ENCODE measurements around the gene DSG3.
A peak's percentile ranks its signal among the peaks of the same experiment; 100 is the strongest.
"Not testable (repeated sequence)": the region's sequence is repeated elsewhere in the genome, so short reads cannot be mapped to it uniquely, and the experiment has no call there.

The DSG3 gene

DNA sequence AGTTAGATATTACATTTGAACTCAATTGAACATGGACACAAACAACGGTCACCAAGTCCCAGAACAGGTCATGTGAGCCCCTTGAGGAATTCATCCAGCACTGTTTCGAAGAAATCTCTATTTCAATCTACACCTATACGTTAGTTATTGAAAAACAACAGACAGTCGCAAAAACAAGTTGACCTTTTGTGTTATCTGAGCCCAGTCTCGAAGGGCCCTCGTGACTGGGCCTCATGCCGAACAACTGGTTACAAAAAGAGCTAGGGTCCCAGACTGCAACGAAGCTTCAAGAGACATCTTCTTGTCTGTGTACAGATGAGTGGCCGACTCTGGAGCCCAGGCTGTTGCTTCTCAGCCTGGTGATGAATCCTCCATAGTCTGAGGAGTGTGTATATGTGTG, 45.1 kb downstream of the DSG3 start:
- ATAC-seq (replicated peaks) (no peak), DNase-seq (no peak)
- Mint-ChIP-seq H3K9me3 (no peaks in the 10 kb centered on the region), H3K27me3 (peaks cover 43 to 55% of the 10 kb centered on the region in 2 donors), H3K4me1 (no peaks in the 10 kb centered on the region), H3K27ac (no peak overlapping the region), H3K36me3 (no peaks in the 10 kb centered on the region), H3K4me3 (no peak overlapping the region)

DNA sequence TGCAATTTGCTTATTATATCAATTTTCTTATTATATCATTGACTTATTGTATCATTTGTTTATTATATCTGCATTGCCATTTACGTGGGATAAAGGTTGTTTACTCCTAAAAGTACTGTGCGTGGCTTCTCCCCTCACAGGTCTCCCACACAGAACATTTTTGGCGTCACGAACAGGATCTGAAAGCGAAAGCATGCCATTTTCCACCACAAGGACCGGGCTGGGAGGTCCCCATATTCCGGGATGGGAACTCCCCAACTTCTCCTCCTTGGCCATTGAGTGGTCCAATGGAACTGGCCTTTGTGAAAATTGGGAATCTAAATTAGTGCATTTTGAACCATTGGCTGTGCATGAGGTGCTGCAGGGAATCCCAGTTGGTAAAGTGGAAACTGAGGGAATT, 45.6 kb downstream of the DSG3 start:
- DNase-seq (no peak), ATAC-seq (replicated peaks) (no peak)
- Mint-ChIP-seq H3K36me3 (no peaks in the 10 kb centered on the region), H3K4me1 (peaks cover 0 to under 1% of the 10 kb centered on the region in 2 donors), H3K27ac (no peak overlapping the region), H3K27me3 (peaks cover 43 to 51% of the 10 kb centered on the region in 2 donors), H3K4me3 (no peak overlapping the region), H3K9me3 (no peaks in the 10 kb centered on the region)

DNA sequence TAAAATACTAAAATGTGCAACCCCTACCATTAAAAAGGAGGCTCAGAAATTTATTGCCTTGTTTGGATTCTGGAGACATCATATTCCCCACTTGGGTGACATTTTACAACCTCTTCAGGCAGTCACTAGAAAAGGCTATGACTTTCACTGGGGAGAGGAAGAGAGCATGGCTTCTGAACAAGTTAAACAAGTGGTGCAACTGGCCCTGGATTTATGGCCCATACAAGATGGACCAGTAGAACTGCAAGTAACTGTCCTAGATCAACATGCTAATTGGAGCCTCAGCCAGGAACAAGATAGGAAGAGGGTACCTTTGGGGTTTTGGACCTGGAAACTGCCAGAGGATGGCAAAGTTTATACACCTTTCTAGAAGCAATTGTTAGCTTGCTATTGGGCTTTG, 46.4 kb downstream of the DSG3 start:
- no peaks in the 10 kb centered on the region for H3K9me3 Mint-ChIP-seq
- H3K4me1 Mint-ChIP-seq: peaks cover 0 to 6% of the 10 kb centered on the region in 2 donors
- peaks cover 45 to 58% of the 10 kb centered on the region in 2 donors for H3K27me3 Mint-ChIP-seq

DNA sequence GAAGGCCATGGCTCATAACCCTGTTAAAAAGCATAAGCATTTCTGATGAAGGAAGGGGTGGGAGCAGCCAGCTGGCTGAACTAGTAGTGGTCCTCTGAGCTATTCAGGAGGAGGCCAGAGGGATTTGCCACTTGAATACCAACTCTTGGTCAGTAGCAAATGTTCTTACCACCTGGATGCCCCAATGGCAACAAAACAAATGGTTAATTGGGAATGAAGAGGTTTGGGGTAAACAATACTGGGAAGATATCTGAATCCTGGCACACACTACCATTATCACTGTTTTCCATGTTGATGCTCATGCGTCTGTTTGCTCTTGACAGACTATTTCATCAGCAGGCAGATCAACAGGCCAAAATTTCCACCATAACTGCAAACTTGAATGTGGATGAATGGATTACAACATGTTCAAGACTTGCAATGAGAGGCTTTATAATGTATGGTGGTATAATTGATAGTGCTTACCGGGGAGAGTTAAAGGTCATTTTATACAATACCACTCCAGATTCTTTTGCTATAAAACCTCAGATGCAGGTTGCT, 47.2 kb downstream of the DSG3 start:
- H3K27ac Mint-ChIP-seq; H3K4me1 Mint-ChIP-seq; ATAC-seq (replicated peaks); H3K9me3 Mint-ChIP-seq; DNase-seq; H3K36me3 Mint-ChIP-seq; H3K4me3 Mint-ChIP-seq: not testable (repeated sequence)
- H3K27me3 Mint-ChIP-seq: peaks cover 51 to 55% of the 10 kb centered on the region in 2 donors

More for the DNA sequence above, 46.4 kb downstream of the DSG3 start:
- Mint-ChIP-seq H3K36me3 (no peaks in the 10 kb centered on the region), H3K27ac (no peak overlapping the region), H3K4me3 (no peak overlapping the region)
- no peak for ATAC-seq (replicated peaks)
- DNase-seq: no peak

DNA sequence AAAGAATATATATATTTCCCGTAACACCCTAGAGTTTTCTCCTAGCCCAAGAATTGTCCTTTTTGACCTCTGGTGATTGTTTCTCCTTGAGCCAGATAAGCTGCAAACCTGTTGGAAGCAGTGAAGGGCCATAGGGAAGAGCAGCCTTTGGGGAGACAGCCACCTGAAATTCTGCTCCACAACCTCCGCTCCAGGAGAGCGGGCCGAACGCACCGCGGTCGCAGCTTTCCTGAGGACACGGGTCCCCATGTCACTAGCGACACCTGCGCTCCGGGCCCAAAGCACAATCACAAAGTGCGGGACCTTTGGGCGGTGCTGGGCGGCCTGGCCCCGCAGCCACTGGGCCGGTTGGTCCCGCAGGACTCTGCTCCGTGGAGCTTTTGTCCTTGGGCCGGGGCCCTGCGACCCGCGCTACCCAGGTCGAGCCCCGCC, 49.9 kb downstream of the DSG3 start:
- no peak overlapping the region for H3K27ac Mint-ChIP-seq
- DNase-seq (no peak), ATAC-seq (replicated peaks) (peak; percentile 2 to 4)
- H3K27me3 Mint-ChIP-seq: peaks cover 52 to 56% of the 10 kb centered on the region in 2 donors
- no peaks in the 10 kb centered on the region for H3K36me3 Mint-ChIP-seq
- H3K9me3 Mint-ChIP-seq: no peaks in the 10 kb centered on the region
- H3K4me3 Mint-ChIP-seq: peak overlapping the region in 1 of 2 donors; percentile 78
- H3K4me1 Mint-ChIP-seq: peaks cover 3 to 6% of the 10 kb centered on the region in 2 donors

GRCh38 chr18:31497836-31498573, 50.5 kb downstream of the DSG3 start, which contains the start of gene DSG2:
Gene DSG2 (plus strand): TSS chr18:31498177. CDS start chr18:31498252, 75 bp downstream.
- Mint-ChIP-seq H3K9me3 (no peaks in the 10 kb centered on the region), H3K36me3 (no peaks in the 10 kb centered on the region), H3K27ac (no peak within 1 kb of the TSS), H3K4me1 (peaks cover 3 to 6% of the 10 kb centered on the region in 2 donors), H3K27me3 (peaks cover 46 to 56% of the 10 kb centered on the region in 2 donors), H3K4me3 (peak within 1 kb of the TSS; percentile 76 to 78)
- peak; percentile 62 to 65 for ATAC-seq (replicated peaks)
- peak; percentile 2 for DNase-seq

GRCh38 chr18:31498574-31499524, 51.3 kb downstream of the DSG3 start:
- Mint-ChIP-seq H3K27me3 (peaks cover 42 to 55% of the 10 kb centered on the region in 2 donors), H3K4me1 (peaks cover 3 to 6% of the 10 kb centered on the region in 2 donors), H3K27ac (no peak overlapping the region), H3K36me3 (no peaks in the 10 kb centered on the region), H3K4me3 (peak overlapping the region; percentile 76 to 78), H3K9me3 (no peaks in the 10 kb centered on the region)
- DNase-seq (no peak), ATAC-seq (replicated peaks) (peak in 1 of 2 donors; percentile 4)

DNA sequence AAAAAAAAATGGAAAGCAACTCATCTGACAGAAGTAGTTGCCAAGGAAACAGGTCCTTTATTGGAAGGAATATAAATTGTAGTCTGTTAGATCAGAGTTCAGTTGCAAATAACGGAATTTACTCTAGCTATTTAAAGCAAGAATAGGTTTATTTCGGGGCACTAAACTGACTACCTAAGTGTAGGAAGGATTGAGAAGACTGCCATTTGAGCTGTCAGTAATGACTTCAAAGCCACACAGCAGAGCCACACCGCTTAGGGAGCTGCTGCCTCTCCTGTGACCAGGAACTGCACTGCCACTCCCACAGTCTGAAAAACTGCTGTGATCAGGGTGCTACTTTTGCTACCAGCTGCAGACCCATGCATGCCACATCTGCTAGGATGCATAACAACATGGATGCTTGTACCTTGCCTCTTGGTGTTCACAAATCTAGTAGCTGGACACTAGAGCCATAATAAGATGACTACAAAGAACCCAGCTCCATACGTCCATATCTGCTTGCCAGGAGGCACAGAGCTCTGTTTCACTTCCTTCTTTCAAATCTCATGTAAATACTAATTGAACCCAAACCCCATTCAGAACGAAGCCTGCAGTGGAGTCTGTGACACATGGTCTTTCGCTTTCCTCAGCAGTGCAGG, 52.6 kb downstream of the DSG3 start:
- Mint-ChIP-seq H3K27me3 (peaks cover 31 to 42% of the 10 kb centered on the region in 2 donors), H3K4me1 (peaks cover 3 to 6% of the 10 kb centered on the region in 2 donors), H3K9me3 (no peaks in the 10 kb centered on the region), H3K36me3 (no peaks in the 10 kb centered on the region), H3K27ac (no peak overlapping the region), H3K4me3 (no peak overlapping the region)
- ATAC-seq (replicated peaks) (peak; percentile 84 to 89), DNase-seq (peak; percentile 8)

GRCh38 chr18:31503011-31503410, 55.5 kb downstream of the DSG3 start:
- DNase-seq (no peak), ATAC-seq (replicated peaks) (no peak)
- Mint-ChIP-seq H3K4me1 (peaks cover 3 to 6% of the 10 kb centered on the region in 2 donors), H3K4me3 (no peak overlapping the region), H3K27ac (no peak overlapping the region), H3K9me3 (no peaks in the 10 kb centered on the region), H3K36me3 (no peaks in the 10 kb centered on the region), H3K27me3 (peaks cover 12 to 19% of the 10 kb centered on the region in 2 donors)

DNA sequence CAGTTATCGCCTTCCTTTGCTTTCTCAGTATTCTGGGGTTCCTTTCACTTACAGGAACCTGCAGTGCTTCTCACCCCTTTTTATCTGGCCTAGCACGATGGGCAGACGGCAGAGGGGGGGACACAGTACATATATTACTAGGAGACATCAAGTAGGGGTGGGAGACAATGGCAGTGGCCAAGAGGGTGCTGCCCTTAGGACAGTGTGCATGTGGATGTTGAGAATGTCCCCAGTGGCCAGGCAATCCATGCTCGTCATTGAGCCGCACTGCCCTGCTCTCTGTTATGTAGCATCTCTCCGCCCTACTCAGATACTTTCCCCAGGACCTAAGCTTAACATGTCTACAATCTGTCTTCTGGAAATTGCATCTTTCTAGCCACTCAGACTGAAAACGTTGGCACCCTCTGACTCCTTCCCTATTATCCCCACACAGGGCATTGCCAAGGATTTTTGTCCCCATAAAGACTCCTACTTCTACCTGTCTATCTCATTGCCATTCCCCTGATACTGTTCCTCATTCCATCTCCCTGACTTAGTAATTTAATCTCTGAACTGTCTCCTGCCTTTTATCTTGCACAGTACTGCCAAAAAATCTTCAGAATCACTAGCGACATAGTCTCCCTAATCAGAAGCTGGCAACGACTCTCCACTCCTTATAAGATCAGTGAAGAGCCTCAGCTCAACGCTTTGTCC, 57.1 kb downstream of the DSG3 start:
- no peaks in the 10 kb centered on the region for H3K36me3 Mint-ChIP-seq
- H3K9me3 Mint-ChIP-seq: no peaks in the 10 kb centered on the region
- DNase-seq: no peak
- peaks cover 5 to 8% of the 10 kb centered on the region in 2 donors for H3K27me3 Mint-ChIP-seq
- ATAC-seq (replicated peaks): no peak
- peaks cover 0 to 3% of the 10 kb centered on the region in 2 donors for H3K4me1 Mint-ChIP-seq
- H3K27ac Mint-ChIP-seq: no peak overlapping the region
- H3K4me3 Mint-ChIP-seq: no peak overlapping the region

GRCh38 chr18:31505156-31505555, 57.6 kb downstream of the DSG3 start:
- Mint-ChIP-seq H3K4me1 (peaks cover 0 to 3% of the 10 kb centered on the region in 2 donors), H3K9me3 (no peaks in the 10 kb centered on the region), H3K36me3 (no peaks in the 10 kb centered on the region), H3K4me3 (no peak overlapping the region), H3K27me3 (peaks cover 5 to 8% of the 10 kb centered on the region in 2 donors), H3K27ac (no peak overlapping the region)
- ATAC-seq (replicated peaks) (no peak), DNase-seq (no peak)

DNA sequence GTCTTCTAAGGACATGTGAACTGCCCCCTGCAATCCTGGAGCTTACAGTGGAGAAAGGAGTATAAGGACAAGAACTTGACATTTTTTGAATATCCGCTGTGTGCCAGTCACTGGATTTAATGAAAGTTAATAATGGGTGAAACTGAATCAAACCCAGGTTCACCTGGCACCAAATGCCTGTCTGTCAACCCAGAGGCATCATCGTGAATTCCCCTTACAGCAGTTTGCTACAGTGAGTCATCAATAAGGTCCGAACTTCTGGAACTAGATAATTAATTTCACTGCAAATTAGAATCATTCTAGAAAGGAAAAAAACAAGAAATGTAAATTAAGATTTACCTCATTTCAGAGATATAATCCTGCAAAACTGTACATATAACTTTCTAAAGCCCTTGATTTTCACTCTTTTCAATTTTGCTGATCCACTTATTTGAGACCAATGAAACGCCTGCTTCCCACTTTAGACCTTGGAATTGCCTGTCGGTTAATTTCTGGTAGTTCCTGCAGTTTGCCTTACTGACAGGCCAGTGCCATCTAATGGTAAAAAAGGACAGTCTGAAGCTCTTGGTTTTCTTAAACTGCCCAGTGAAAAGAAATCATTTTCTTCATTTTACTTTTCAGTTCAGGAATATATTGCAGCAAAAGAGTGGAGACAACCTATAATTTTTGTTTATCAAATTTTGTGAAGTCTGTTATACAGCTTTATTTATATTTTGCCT, 58.6 kb downstream of the DSG3 start:
- ATAC-seq (replicated peaks) (no peak), DNase-seq (no peak)
- Mint-ChIP-seq H3K4me1 (no peaks in the 10 kb centered on the region), H3K27me3 (peaks cover 5 to 8% of the 10 kb centered on the region in 2 donors), H3K36me3 (no peaks in the 10 kb centered on the region), H3K9me3 (no peaks in the 10 kb centered on the region), H3K4me3 (no peak overlapping the region), H3K27ac (no peak overlapping the region)

- not testable (repeated sequence) for ATAC-seq (replicated peaks); H3K27me3 Mint-ChIP-seq; H3K4me1 Mint-ChIP-seq; H3K27ac Mint-ChIP-seq; H3K9me3 Mint-ChIP-seq; DNase-seq; H3K4me3 Mint-ChIP-seq; H3K36me3 Mint-ChIP-seq
Measured at GRCh38 chr18:31507124-31507523, 59.6 kb downstream of the DSG3 start.

Data from stimulated activated naive B cell treated with anti-CD40 and anti-IgM and Interleukin-4, amounts not matched to agents 10 μg/mL and 1 μg/mL and 100 μg/mL, for 72 hours (primary cell).